K562 (cell line): ENCODE data around the gene DOCK8. TPM values are rescaled to one million over a fixed set of nuclear protein-coding genes. Genes with fewer than 3 reads are reported as not detected.

Source experiments
- ATAC-seq: fragments of 200-7000 bp; cut with Tn5 transposase; 3 replicates; pipeline ENCODE4 v1.9.1; 2020; ENCODE audit warnings: moderate library complexity
- BruUV-seq: library from RNA; stranded (reverse); fragments of 400-500 nt; replicated peaks from 2 replicates; lab custom pipeline; 2021; lab: Mats Ljungman, UMichigan
- CTCF ChIA-PET: fragments of 300-600 bp; formaldehyde crosslinking; extraction: SDS; loops from one replicate; lab custom pipeline; 2021; ENCODE audit warnings: low intra/inter-chr PET ratio; lab: Yijun Ruan, JAX
- POLR2A ChIA-PET: fragments of 300-600, 350-650 bp; sonication (Branson Sonifier 250); formaldehyde crosslinking; extraction: SDS; loops from one replicate; lab custom pipeline; 2021; ENCODE audit warnings: antibody characterized with exemption, inconsistent platforms; lab: Yijun Ruan, JAX
- DNase-seq, 4 experiments: peaks; one replicate each; pipeline versions ENCODE4 v3.0.0 to v3.0.0-alpha.2; 2011 to 2018; ENCODE audit warnings: low spot score in 3 of 4, mixed read lengths in 3 of 4; ENCODE audit errors: extremely low read depth in 1 of 4
- FAIRE-seq: peaks from 2 replicates; lab custom pipeline; 2011; peaks lifted over from hg19 to GRCh38; lab: Jason Lieb, UNC
- H2AFZ ChIP-seq: 2 replicates; pipeline ENCODE4 v1.6.0; 2011; ENCODE audit warnings: low read depth, low read length, control low read depth, inconsistent platforms
- H3K27ac ChIP-seq: fragments of 200-600 bp; 3 replicates; pipeline ENCODE4 v1.8.0; 2011; ENCODE audit warnings: low read depth, mild to moderate bottlenecking, control low read depth, inconsistent platforms, low read length, moderate library complexity, mixed read lengths; ENCODE audit errors: extremely low read depth
- H3K27me3 ChIP-seq, 2 experiments: fragments of 300-600 bp in 1 of 2; 2 replicates in 1 of 2; 3 replicates in 1 of 2; pipeline versions ENCODE4 v1.6.0 to v1.8.0; 2011; ENCODE audit warnings: inconsistent platforms in 2 of 2, low read length in 2 of 2, mild to moderate bottlenecking in 1 of 2, mixed read lengths in 1 of 2, moderate library complexity in 1 of 2; ENCODE audit not compliant: control insufficient read depth in 2 of 2, insufficient read depth in 2 of 2
- H3K36me3 ChIP-seq: fragments of 300-600 bp; 3 replicates; pipeline ENCODE4 v1.8.0; 2011; ENCODE audit warnings: mild to moderate bottlenecking, low read length, inconsistent platforms; ENCODE audit not compliant: control insufficient read depth, insufficient read depth
- H3K4me1 ChIP-seq, 2 experiments: fragments of 200-600 bp in 1 of 2; replicated peaks in 1 of 2; 2 replicates in 1 of 2; 3 replicates in 1 of 2; pipeline versions ENCODE4 v1.5.1 to v1.8.0; 2011; ENCODE audit warnings: inconsistent platforms in 2 of 2, low read length in 2 of 2, mild to moderate bottlenecking in 1 of 2, mixed read lengths in 1 of 2, moderate library complexity in 1 of 2; ENCODE audit not compliant: control insufficient read depth in 2 of 2, insufficient read depth in 2 of 2
- H3K4me2 ChIP-seq: 2 replicates; pipeline ENCODE4 v1.6.1; 2011; ENCODE audit warnings: low read length, control low read depth, inconsistent platforms, mixed read lengths; ENCODE audit not compliant: insufficient read depth
- H3K4me3 ChIP-seq: fragments of 200-600 bp; sonication (generic), shearing (Covaris generic); 2 replicates; pipeline ENCODE4 v1.5.1; 2016; ENCODE audit warnings: control low read depth, inconsistent platforms
- H3K79me2 ChIP-seq: fragments of 200-600 bp; 3 replicates; pipeline ENCODE4 v1.8.0; 2011; ENCODE audit warnings: low read length, inconsistent platforms; ENCODE audit not compliant: control insufficient read depth, insufficient read depth
- H3K9ac ChIP-seq, 2 experiments: 2 replicates each; pipeline versions ENCODE4 v1.6.0 to v1.6.1; 2011; ENCODE audit warnings: low read depth in 2 of 2, low read length in 2 of 2, control low read depth in 1 of 2, inconsistent platforms in 1 of 2, mild to moderate bottlenecking in 1 of 2, mixed read lengths in 1 of 2; ENCODE audit not compliant: insufficient read depth in 1 of 2
- H3K9me1 ChIP-seq: one replicate; pipeline ENCODE4 v1.6.0; 2011; ENCODE audit warnings: inconsistent platforms, mild to moderate bottlenecking, low read length, moderate library complexity; ENCODE audit not compliant: control insufficient read depth, insufficient read depth
- H3K9me3 ChIP-seq: replicated peaks from 2 replicates; pipeline ENCODE4 v1.5.1; 2011; ENCODE audit warnings: low read depth, low read length, inconsistent platforms; ENCODE audit not compliant: control insufficient read depth, insufficient read depth
- H4K20me1 ChIP-seq: replicated peaks from 2 replicates; pipeline ENCODE4 v1.6.1; 2011; ENCODE audit warnings: low read length, inconsistent platforms, mixed read lengths; ENCODE audit not compliant: control insufficient read depth, insufficient read depth
- BCL6 ChIP-seq: fragments of 250-450 bp; sonication (Bioruptor Pico); IDR thresholded peaks from 2 replicates; pipeline ENCODE4 v1.4.0; 2020
- CBFA2T2 ChIP-seq: fragments of 450-650 bp; conservative IDR thresholded peaks from 2 replicates; pipeline ENCODE4 v1.6.1; 2017; ENCODE audit warnings: mild to moderate bottlenecking
- CHD1 ChIP-seq: fragments of 200-600 bp; sonication (generic); IDR thresholded peaks from one replicate; pipeline ENCODE4 v1.6.1; 2012; ENCODE audit warnings: mild to moderate bottlenecking, moderate library complexity, low read length, inconsistent platforms
- FOXK1 ChIP-seq: sonication (generic); formaldehyde crosslinking; IDR thresholded peaks from 2 replicates; pipeline ENCODE4 v1.8.0; 2022; ENCODE audit warnings: missing genetic modification reagents, mild to moderate bottlenecking, borderline replicate concordance
- FOXK2 ChIP-seq, 2 experiments: fragments of 450-650 bp; IDR thresholded peaks in 1 of 2; conservative IDR thresholded peaks in 1 of 2; 2 replicates each; pipeline ENCODE4 v1.6.1; 2016; ENCODE audit warnings: low read depth in 2 of 2, mild to moderate bottlenecking in 1 of 2
- HCFC1 ChIP-seq: IDR thresholded peaks from 2 replicates; pipeline ENCODE4 v1.6.1; 2012; ENCODE audit warnings: low read depth, low read length, improper control_type of control experiment
- HLTF ChIP-seq: fragments of 450-650 bp; IDR thresholded peaks from 2 replicates; pipeline ENCODE4 v1.6.1; 2016
- MBD2 ChIP-seq: sonication (generic); IDR thresholded peaks from 2 replicates; pipeline ENCODE4 v1.6.1; 2016; ENCODE audit warnings: low read depth, borderline replicate concordance
- MEIS2 ChIP-seq: fragments of 450-650 bp; IDR thresholded peaks from 2 replicates; pipeline ENCODE4 v1.6.1; 2014; ENCODE audit warnings: mild to moderate bottlenecking; ENCODE audit not compliant: partially characterized antibody
- MTF1 ChIP-seq: fragments of 250-450 bp; sonication (Bioruptor Pico); IDR thresholded peaks from 2 replicates; pipeline ENCODE4 v1.9.0; 2021; ENCODE audit warnings: moderate library complexity, mild to moderate bottlenecking, inconsistent platforms, borderline replicate concordance
- NFATC3 ChIP-seq: fragments of 450-650 bp; IDR thresholded peaks from 2 replicates; pipeline ENCODE4 v1.6.1; 2017; ENCODE audit warnings: mild to moderate bottlenecking
- PRPF4 ChIP-seq: fragments of 200-400 bp; formaldehyde crosslinking; IDR thresholded peaks from one replicate; pipeline ENCODE4 v1.6.1; 2017; ENCODE audit warnings: low read length, low read depth, mild to moderate bottlenecking; ENCODE audit not compliant: insufficient read depth, poor library complexity, severe bottlenecking
- RBM15 ChIP-seq: fragments of 200-400 bp; formaldehyde crosslinking; IDR thresholded peaks from 2 replicates; pipeline ENCODE4 v1.6.1; 2018; ENCODE audit warnings: mild to moderate bottlenecking, low read length, moderate library complexity; ENCODE audit not compliant: insufficient read depth
- SMAD3 ChIP-seq: fragments of 450-650 bp; formaldehyde crosslinking; conservative IDR thresholded peaks from 2 replicates; pipeline ENCODE4 v1.4.0; 2020; ENCODE audit warnings: mild to moderate bottlenecking
- U2AF1 ChIP-seq: fragments of 200-400 bp; formaldehyde crosslinking; optimal IDR thresholded peaks from 2 replicates; pipeline ENCODE3; 2017; ENCODE audit warnings: mild to moderate bottlenecking, low read depth, low read length, moderate library complexity
- ZNF124 ChIP-seq: sonication (generic); formaldehyde crosslinking; IDR thresholded peaks from 2 replicates; pipeline ENCODE4 v1.8.1; 2022; ENCODE audit warnings: missing genetic modification reagents
- ZNF785 ChIP-seq: fragments of 250-450 bp; sonication (Bioruptor Pico); IDR thresholded peaks from 2 replicates; pipeline ENCODE4 v1.4.0; 2020; ENCODE audit warnings: mild to moderate bottlenecking
- WGBS: fragments of 100-300 bp; shearing (Covaris generic); methylation state at CpG from one replicate; pipeline ENCODE4 v1.1.6; 2016; ENCODE audit warnings: low coverage, mixed read lengths; ENCODE audit not compliant: insufficient coverage; ENCODE audit errors: missing lambda C conversion rate; 5-methylcytosine and 5-hydroxymethylcytosine counted together
- in situ Hi-C: fragments of 300-500 bp; cut with MboI; formaldehyde crosslinking; loops from 4 replicates; pipeline ENCODE4 v1.15.0; 2018; ENCODE audit warnings: inconsistent platforms, mixed read lengths
- intact Hi-C: fragments of 100-400 bp; cut with micrococcal nuclease; formaldehyde crosslinking; loops from 2 replicates; pipeline ENCODE4 v1.14.2; 2022
- polyA plus RNA-seq, 8 experiments: library from polyadenylated mRNA; depleted of rRNA in 4 of 8; stranded (reverse) in 5 of 8; unstranded in 3 of 8; fragments of >200 nt; fragmentation: Nextera tagmentation in 2 of 8; fragmentation: Illumina TruSeq in 1 of 8; extraction: Ambion mirVana in 2 of 8; extraction: Trizol in 1 of 8; gene quantifications; 2 replicates each; pipeline versions ENCODE4 v1.2.1 to v1.2.3, GENCODE V29; 2011 to 2014; ENCODE audit warnings: inconsistent platforms in 1 of 8, missing spikeins in 1 of 8
- total RNA-seq, 7 experiments: library from RNA; depleted of rRNA in 6 of 7; stranded (reverse); fragments of >200 nt in 6 of 7; fragmentation: Illumina TruSeq in 2 of 7; extraction: Trizol in 2 of 7; gene quantifications; 2 replicates each; pipeline versions ENCODE4 v1.2.1 to v1.2.3, GENCODE V29; 2011 to 2021; ENCODE audit warnings: low replicate concordance in 1 of 7
- TF ChIP-seq, protein P1 (sequence below): fragments of 250-450 bp; sonication (Bioruptor Pico); IDR thresholded peaks from 2 replicates; pipeline ENCODE4 v1.4.0; 2020
- TF ChIP-seq, protein P2 (sequence below): sonication (generic); formaldehyde crosslinking; IDR thresholded peaks from 2 replicates; pipeline ENCODE4 v1.8.0; 2023; ENCODE audit warnings: missing genetic modification reagents, mild to moderate bottlenecking, borderline replicate concordance

The DOCK8 gene
- total and polyA plus RNA-seq, 9 of the 15 experiments (the other 6 are each of a cell fraction or from before 2014, with no cell fraction given) = 14.4 to 53.8 (median 25.1) TPM

DNA sequence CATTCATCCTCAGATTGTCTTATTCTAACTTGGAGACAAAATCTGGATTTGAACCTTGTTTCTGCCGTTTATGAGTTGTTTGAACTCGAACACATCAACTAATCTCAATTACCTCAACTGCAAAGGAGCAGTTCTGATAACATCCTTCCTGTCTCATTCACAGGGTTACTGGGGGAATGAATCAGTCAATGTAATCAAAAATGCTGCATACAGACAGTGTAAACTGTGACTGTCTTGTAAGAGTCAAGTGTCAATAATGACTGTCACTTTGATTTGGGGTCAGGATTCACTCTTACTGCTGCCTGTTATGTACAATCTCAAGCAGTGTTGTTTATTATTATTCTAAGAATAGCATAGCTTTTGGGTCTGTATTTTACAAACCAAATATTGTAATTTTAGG, 273.8 kb downstream of the DOCK8 start:
- Histone ChIP-seq H3K9me1 (no peaks in the 10 kb centered on the region), H2AFZ (no peak overlapping the region), H3K27me3 (peaks cover 0 to 6% of the 10 kb centered on the region in 2 experiments; a peak in 1 of 5 replicates), H4K20me1 (no peaks in the 10 kb centered on the region), H3K4me3 (no peak overlapping the region), H3K9ac (no peak overlapping the region), H3K36me3 (no peaks in the 10 kb centered on the region), H3K4me1 (no peaks in the 10 kb centered on the region), H3K4me2 (no peak overlapping the region), H3K27ac (no peak overlapping the region), H3K9me3 (no peaks in the 10 kb centered on the region), H3K79me2 (no peaks in the 10 kb centered on the region)
- intact Hi-C loops (no loop called here), in situ Hi-C loops (no loop called here)
- ChIA-PET POLR2A (no interaction called here), CTCF (no interaction called here)
- ATAC-seq (no peak), FAIRE-seq (no peak), DNase-seq (no peak)
- WGBS = 0% methylated on average over 2 of the region's 2 CpGs
- no TSS peak for BruUV-seq
- TF ChIP-seq HLTF = no peak
- no peak for TF ChIP-seq MBD2
- TF ChIP-seq, protein P1, sequence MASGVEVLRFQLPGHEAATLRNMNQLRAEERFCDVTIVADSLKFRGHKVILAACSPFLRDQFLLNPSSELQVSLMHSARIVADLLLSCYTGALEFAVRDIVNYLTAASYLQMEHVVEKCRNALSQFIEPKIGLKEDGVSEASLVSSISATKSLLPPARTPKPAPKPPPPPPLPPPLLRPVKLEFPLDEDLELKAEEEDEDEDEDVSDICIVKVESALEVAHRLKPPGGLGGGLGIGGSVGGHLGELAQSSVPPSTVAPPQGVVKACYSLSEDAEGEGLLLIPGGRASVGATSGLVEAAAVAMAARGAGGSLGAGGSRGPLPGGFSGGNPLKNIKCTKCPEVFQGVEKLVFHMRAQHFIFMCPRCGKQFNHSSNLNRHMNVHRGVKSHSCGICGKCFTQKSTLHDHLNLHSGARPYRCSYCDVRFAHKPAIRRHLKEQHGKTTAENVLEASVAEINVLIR (CRISPR knock-in tag) = no peak
- TF ChIP-seq CHD1 = no peak
- TF ChIP-seq U2AF1 = no peak
- TF ChIP-seq, protein P2, sequence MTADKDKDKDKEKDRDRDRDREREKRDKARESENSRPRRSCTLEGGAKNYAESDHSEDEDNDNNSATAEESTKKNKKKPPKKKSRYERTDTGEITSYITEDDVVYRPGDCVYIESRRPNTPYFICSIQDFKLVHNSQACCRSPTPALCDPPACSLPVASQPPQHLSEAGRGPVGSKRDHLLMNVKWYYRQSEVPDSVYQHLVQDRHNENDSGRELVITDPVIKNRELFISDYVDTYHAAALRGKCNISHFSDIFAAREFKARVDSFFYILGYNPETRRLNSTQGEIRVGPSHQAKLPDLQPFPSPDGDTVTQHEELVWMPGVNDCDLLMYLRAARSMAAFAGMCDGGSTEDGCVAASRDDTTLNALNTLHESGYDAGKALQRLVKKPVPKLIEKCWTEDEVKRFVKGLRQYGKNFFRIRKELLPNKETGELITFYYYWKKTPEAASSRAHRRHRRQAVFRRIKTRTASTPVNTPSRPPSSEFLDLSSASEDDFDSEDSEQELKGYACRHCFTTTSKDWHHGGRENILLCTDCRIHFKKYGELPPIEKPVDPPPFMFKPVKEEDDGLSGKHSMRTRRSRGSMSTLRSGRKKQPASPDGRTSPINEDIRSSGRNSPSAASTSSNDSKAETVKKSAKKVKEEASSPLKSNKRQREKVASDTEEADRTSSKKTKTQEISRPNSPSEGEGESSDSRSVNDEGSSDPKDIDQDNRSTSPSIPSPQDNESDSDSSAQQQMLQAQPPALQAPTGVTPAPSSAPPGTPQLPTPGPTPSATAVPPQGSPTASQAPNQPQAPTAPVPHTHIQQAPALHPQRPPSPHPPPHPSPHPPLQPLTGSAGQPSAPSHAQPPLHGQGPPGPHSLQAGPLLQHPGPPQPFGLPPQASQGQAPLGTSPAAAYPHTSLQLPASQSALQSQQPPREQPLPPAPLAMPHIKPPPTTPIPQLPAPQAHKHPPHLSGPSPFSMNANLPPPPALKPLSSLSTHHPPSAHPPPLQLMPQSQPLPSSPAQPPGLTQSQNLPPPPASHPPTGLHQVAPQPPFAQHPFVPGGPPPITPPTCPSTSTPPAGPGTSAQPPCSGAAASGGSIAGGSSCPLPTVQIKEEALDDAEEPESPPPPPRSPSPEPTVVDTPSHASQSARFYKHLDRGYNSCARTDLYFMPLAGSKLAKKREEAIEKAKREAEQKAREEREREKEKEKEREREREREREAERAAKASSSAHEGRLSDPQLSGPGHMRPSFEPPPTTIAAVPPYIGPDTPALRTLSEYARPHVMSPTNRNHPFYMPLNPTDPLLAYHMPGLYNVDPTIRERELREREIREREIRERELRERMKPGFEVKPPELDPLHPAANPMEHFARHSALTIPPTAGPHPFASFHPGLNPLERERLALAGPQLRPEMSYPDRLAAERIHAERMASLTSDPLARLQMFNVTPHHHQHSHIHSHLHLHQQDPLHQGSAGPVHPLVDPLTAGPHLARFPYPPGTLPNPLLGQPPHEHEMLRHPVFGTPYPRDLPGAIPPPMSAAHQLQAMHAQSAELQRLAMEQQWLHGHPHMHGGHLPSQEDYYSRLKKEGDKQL (CRISPR knock-in tag) = no peak
- no peak for TF ChIP-seq HCFC1
- TF ChIP-seq ZNF124 = no peak
- no peak for TF ChIP-seq SMAD3 (CRISPR knock-in tag)
- no peak for TF ChIP-seq MEIS2
- TF ChIP-seq FOXK1 = no peak
- TF ChIP-seq NFATC3 = no peak
- TF ChIP-seq MTF1 (CRISPR knock-in tag) = no peak
- TF ChIP-seq CBFA2T2 = no peak
- TF ChIP-seq FOXK2 (conservative IDR thresholded peaks at IDR 0.05 in 1 of 2, IDR thresholded peaks at IDR 0.05 in 1 of 2; ENCODE audit: low read depth in 2 of 2) = no peak
- TF ChIP-seq ZNF785 (CRISPR knock-in tag) = no peak
- no peak for TF ChIP-seq RBM15
- no peak for TF ChIP-seq BCL6 (CRISPR knock-in tag)
- no peak for TF ChIP-seq PRPF4
